ENCODE results near the gene VPS26B. TPM values are rescaled to one million over a fixed set of nuclear protein-coding genes. Genes with fewer than 3 reads are reported as not detected.

The VPS26B gene
- total and polyA plus RNA-seq, 2 experiments from 2014 or later = 27.4 to 36.9 TPM

DNA sequence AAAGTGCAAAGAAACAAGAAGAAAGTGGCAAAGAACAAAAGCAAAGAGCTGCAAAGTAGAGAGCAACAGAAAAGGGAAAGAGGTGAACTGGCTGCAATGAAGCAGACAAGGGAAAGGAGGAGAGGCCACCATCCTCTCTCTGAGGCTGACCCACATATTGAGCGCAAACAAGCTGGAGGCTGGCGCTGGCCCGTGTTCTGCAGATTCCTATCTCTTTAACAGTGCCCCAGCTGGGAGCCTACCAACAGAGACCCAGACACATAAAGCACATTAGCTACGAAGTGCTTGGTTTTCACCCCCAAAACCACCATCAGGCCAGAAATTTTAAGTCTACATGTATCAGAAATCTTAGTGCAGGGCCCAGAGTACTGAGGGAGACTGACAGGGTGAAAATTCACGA lies 18.3 kb upstream of the VPS26B start:
- Histone ChIP-seq H2AFZ (no peak overlapping the region), H3K9me2 (ENCODE audit: insufficient read depth) (no peaks in the 10 kb centered on the region), H3K9me3 (ENCODE audit: low read depth) (no peaks in the 10 kb centered on the region), H3K4me3 (no peak overlapping the region), H3K27ac (no peak overlapping the region), H3F3A (ENCODE audit: insufficient read depth) (no peaks in the 10 kb centered on the region), H3K79me2 (ENCODE audit: insufficient read depth) (peaks cover under 1% of the 10 kb centered on the region; the same call in 1 of the 2 replicates), H3K36me3 (ENCODE audit: low read depth) (peaks cover 20% of the 10 kb centered on the region), H3K9ac (no peak overlapping the region), H3K4me2 (ENCODE audit: unreplicated experiment) (no peak overlapping the region), H3K4me1 (ENCODE audit: insufficient read depth) (no peaks in the 10 kb centered on the region), H3K27me3 (replicated peaks; ENCODE audit: insufficient read depth) (no peaks in the 10 kb centered on the region), H4K20me1 (ENCODE audit: insufficient read depth) (no peaks in the 10 kb centered on the region)
- no peak for DNase-seq
- in situ Hi-C loops (cut with MboI) = no loop called here
- TF ChIP-seq EZH2phosphoT487 (IDR thresholded peaks at IDR 0.05; ENCODE audit: insufficient read depth, low read depth) = no peak
- no peak for TF ChIP-seq EZH2 (IDR thresholded peaks at IDR 0.05; ENCODE audit: insufficient read depth, poor library complexity, severe bottlenecking)
- 94 to 96% methylated on average over 5 of the region's 5 CpGs for WGBS, 2 experiments (ENCODE audit: low coverage in 1 of 2, low lambda C conversion rate in 2 of 2, missing lambda C conversion rate in 2 of 2)

DNA sequence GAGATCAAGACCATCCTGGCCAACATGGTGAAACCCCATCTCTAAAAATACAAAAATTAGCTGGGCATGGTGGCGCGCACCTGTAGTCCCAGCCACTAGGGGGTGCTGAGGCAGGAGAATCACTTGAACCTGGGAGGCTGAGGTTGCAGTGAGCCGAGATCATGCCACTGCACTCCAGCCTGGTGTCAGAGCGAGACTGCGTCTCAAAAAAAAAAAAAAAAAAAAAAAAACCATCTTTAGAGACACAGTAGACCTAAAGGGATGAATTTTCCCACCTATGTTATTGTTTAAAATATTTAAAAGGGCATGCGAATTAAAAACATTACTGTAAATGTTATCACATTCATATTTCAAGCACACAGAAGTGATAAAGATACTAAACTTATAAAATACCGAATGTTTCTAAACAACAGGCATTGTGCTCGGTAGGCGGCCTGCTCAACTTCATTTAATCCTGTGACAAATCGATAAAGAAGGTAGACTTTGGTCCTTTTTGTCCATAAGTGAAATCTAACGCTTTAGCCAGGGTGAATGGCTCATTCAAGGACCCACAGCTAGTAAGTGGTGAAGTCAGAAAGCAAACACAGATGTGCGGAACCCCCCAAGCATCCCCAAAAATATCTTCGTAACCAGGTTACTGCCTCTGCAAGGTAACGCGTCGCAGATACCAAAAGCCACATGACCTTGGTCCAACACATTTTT lies 16.8 kb upstream of the VPS26B start:
- in situ Hi-C loops (cut with MboI) = no loop called here
- H3K4me1 ChIP-seq (ENCODE audit: insufficient read depth) = no peaks in the 10 kb centered on the region
- H3K9ac ChIP-seq = no peak overlapping the region
- H3K9me2 ChIP-seq (ENCODE audit: insufficient read depth) = no peaks in the 10 kb centered on the region
- H3K4me3 ChIP-seq = no peak overlapping the region
- no peak overlapping the region for H3K27ac ChIP-seq
- 85 to 92% methylated on average over 16 of the region's 16 CpGs for WGBS, 2 experiments (ENCODE audit: low coverage in 1 of 2, low lambda C conversion rate in 2 of 2, missing lambda C conversion rate in 2 of 2)
- no peaks in the 10 kb centered on the region for H3F3A ChIP-seq (ENCODE audit: insufficient read depth)
- H4K20me1 ChIP-seq (ENCODE audit: insufficient read depth) = no peaks in the 10 kb centered on the region
- no peaks in the 10 kb centered on the region for H3K9me3 ChIP-seq (ENCODE audit: low read depth)
- H3K27me3 ChIP-seq (replicated peaks; ENCODE audit: insufficient read depth) = no peaks in the 10 kb centered on the region
- H3K36me3 ChIP-seq (ENCODE audit: low read depth) = peaks cover 20% of the 10 kb centered on the region
- TF ChIP-seq EZH2phosphoT487 (IDR thresholded peaks at IDR 0.05; ENCODE audit: insufficient read depth, low read depth) = no peak
- TF ChIP-seq EZH2 (IDR thresholded peaks at IDR 0.05; ENCODE audit: insufficient read depth, poor library complexity, severe bottlenecking) = no peak
- peaks cover 16% of the 10 kb centered on the region; the same call in 1 of the 2 replicates for H3K79me2 ChIP-seq (ENCODE audit: insufficient read depth)
- peak; percentile 51 for DNase-seq
- no peak overlapping the region for H3K4me2 ChIP-seq (ENCODE audit: unreplicated experiment)
- no peak overlapping the region for H2AFZ ChIP-seq

DNA sequence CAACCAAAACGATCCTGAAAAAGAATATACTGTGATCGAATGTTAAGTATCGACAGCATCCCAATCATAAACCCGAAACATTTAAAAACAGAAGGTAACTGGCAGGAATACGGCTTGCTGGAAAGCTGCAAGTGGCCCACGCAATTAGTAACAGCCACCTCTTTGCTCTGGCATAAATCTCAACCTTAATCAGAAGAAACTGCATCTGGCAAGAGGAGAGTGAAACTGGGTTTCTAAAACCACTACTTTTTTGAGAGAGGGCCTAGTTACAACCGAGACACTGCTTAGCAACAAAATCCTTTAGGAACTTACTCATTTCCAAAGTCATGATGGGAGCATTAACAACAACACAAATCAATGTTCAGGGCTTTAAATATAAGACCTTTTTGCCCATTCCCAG lies 8.6 kb upstream of the VPS26B start:
- DNase-seq = no peak
- H3K4me1 ChIP-seq (ENCODE audit: insufficient read depth) = no peaks in the 10 kb centered on the region
- H3K4me3 ChIP-seq = no peak overlapping the region
- H3K9ac ChIP-seq = no peak overlapping the region
- TF ChIP-seq EZH2 (IDR thresholded peaks at IDR 0.05; ENCODE audit: insufficient read depth, poor library complexity, severe bottlenecking) = no peak
- TF ChIP-seq EZH2phosphoT487 (IDR thresholded peaks at IDR 0.05; ENCODE audit: insufficient read depth, low read depth) = no peak
- H3K36me3 ChIP-seq (ENCODE audit: low read depth) = peaks cover 14% of the 10 kb centered on the region; the same call in 1 of the 2 replicates
- no peaks in the 10 kb centered on the region for H4K20me1 ChIP-seq (ENCODE audit: insufficient read depth)
- no peaks in the 10 kb centered on the region for H3K9me2 ChIP-seq (ENCODE audit: insufficient read depth)
- H3K9me3 ChIP-seq (ENCODE audit: low read depth) = no peaks in the 10 kb centered on the region
- in situ Hi-C loops (cut with MboI) = no loop called here
- no peak overlapping the region for H3K4me2 ChIP-seq (ENCODE audit: unreplicated experiment)
- H3F3A ChIP-seq (ENCODE audit: insufficient read depth) = no peaks in the 10 kb centered on the region
- H3K27me3 ChIP-seq (replicated peaks; ENCODE audit: insufficient read depth) = no peaks in the 10 kb centered on the region
- H3K79me2 ChIP-seq (ENCODE audit: insufficient read depth) = peaks cover 59% of the 10 kb centered on the region
- H2AFZ ChIP-seq = no peak overlapping the region
- WGBS, 2 experiments (ENCODE audit: low coverage in 1 of 2, low lambda C conversion rate in 2 of 2, missing lambda C conversion rate in 2 of 2) = 82 to 88% methylated on average over 7 of the region's 7 CpGs
- H3K27ac ChIP-seq = no peak overlapping the region

DNA sequence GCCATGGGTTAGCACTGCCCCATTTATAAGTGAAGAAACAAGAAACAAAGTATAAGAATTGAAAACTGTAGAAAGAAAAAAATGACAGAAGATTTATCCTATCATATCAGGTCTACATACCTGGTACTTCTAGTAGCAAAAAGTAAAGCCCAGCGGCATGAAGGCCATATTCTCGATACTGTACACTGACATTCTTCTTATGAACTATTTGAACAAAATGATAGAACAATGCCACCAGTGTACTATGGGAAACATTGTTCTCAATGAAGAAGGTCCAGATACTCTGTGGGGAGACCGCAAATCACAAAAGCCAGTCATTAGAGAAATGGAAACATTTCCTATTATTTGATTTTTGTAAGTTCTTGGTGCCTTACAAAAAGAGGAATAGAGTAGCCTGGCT lies 7.7 kb upstream of the VPS26B start:
- Histone ChIP-seq H3K27me3 (replicated peaks; ENCODE audit: insufficient read depth) (no peaks in the 10 kb centered on the region), H2AFZ (no peak overlapping the region), H3K79me2 (ENCODE audit: insufficient read depth) (peaks cover 62% of the 10 kb centered on the region), H3F3A (ENCODE audit: insufficient read depth) (no peaks in the 10 kb centered on the region), H3K9ac (no peak overlapping the region), H3K27ac (no peak overlapping the region), H3K4me3 (no peak overlapping the region), H4K20me1 (ENCODE audit: insufficient read depth) (no peaks in the 10 kb centered on the region), H3K9me2 (ENCODE audit: insufficient read depth) (no peaks in the 10 kb centered on the region), H3K4me1 (ENCODE audit: insufficient read depth) (no peaks in the 10 kb centered on the region), H3K36me3 (ENCODE audit: low read depth) (peaks cover 14% of the 10 kb centered on the region; the same call in 1 of the 2 replicates), H3K9me3 (ENCODE audit: low read depth) (no peaks in the 10 kb centered on the region), H3K4me2 (ENCODE audit: unreplicated experiment) (no peak overlapping the region)
- WGBS, 2 experiments (ENCODE audit: low coverage in 1 of 2, low lambda C conversion rate in 2 of 2, missing lambda C conversion rate in 2 of 2) = 97 to 98% methylated on average over 3 of the region's 3 CpGs
- in situ Hi-C loops (cut with MboI) = no loop called here
- TF ChIP-seq EZH2 (IDR thresholded peaks at IDR 0.05; ENCODE audit: insufficient read depth, poor library complexity, severe bottlenecking) (no peak), EZH2phosphoT487 (IDR thresholded peaks at IDR 0.05; ENCODE audit: insufficient read depth, low read depth) (no peak)
- no peak for DNase-seq
